HepG2 (cell line): ENCODE measurements around the gene UTP20. TPM values are rescaled to one million over a fixed set of nuclear protein-coding genes. Genes with fewer than 3 reads are reported as not detected.

ENCODE experiments used
- ATAC-seq: fragments of 200-7000 bp; cut with Tn5 transposase; 3 replicates; pipeline ENCODE4 v1.9.1; 2020; ENCODE audit warnings: mild to moderate bottlenecking, moderate library complexity
- BruUV-seq: library from RNA; stranded (reverse); fragments of 400-500 nt; replicated peaks from 2 replicates; lab custom pipeline; 2021; lab: Mats Ljungman, UMichigan
- CTCF ChIA-PET: fragments of 300-600 bp; formaldehyde crosslinking; extraction: SDS; loops from one replicate; lab custom pipeline; 2021; ENCODE audit warnings: low total read pairs, inconsistent platforms, low intra/inter-chr PET ratio; lab: Yijun Ruan, JAX
- POLR2A ChIA-PET: fragments of 350-600 bp; sonication (Branson Sonifier 250); formaldehyde crosslinking; loops from one replicate; lab custom pipeline; 2020; ENCODE audit warnings: antibody characterized with exemption, inconsistent platforms; lab: Yijun Ruan, JAX
- DNase-seq: peaks from one replicate; pipeline ENCODE4 v3.0.0-alpha.2; 2015; ENCODE audit warnings: low spot score
- FAIRE-seq: peaks from 3 replicates; lab custom pipeline; 2011; peaks lifted over from hg19 to GRCh38; lab: Jason Lieb, UNC
- H2AFZ ChIP-seq: one replicate; pipeline ENCODE4 v1.6.1; 2011; ENCODE audit warnings: low read length, inconsistent platforms
- H3K27ac ChIP-seq: fragments of 300-600 bp; 3 replicates; pipeline ENCODE4 v1.8.0; 2011; ENCODE audit warnings: mixed run types, mild to moderate bottlenecking, mixed read lengths, low read length, inconsistent platforms; ENCODE audit not compliant: insufficient read depth; ENCODE audit errors: extremely low read length
- H3K27me3 ChIP-seq, 2 experiments: fragments of 200-600 bp in 1 of 2; 2 replicates in 1 of 2; 3 replicates in 1 of 2; pipeline versions ENCODE4 v1.6.0 to v1.8.0; 2011; ENCODE audit warnings: low read length in 2 of 2, mild to moderate bottlenecking in 2 of 2, moderate library complexity in 2 of 2, inconsistent platforms in 1 of 2; ENCODE audit not compliant: insufficient read depth in 2 of 2, control insufficient read depth in 1 of 2
- H3K36me3 ChIP-seq, 2 experiments: fragments of 200-600 bp in 1 of 2; replicated peaks in 1 of 2; 2 replicates in 1 of 2; 3 replicates in 1 of 2; pipeline versions ENCODE4 v1.5.1 to v1.8.0; 2011; ENCODE audit warnings: low read length in 2 of 2, inconsistent platforms in 1 of 2; ENCODE audit not compliant: insufficient read depth in 2 of 2, control insufficient read depth in 1 of 2
- H3K4me1 ChIP-seq: 2 replicates; pipeline ENCODE4 v1.5.1; 2012; ENCODE audit warnings: low read length, inconsistent platforms; ENCODE audit not compliant: insufficient read depth
- H3K4me2 ChIP-seq: 2 replicates; pipeline ENCODE4 v1.6.0; 2011; ENCODE audit warnings: low read depth, low read length, inconsistent platforms
- H3K4me3 ChIP-seq, 3 experiments: fragments of 200-600 bp in 1 of 3; sonication (generic), shearing (Covaris generic) in 1 of 3; replicated peaks in 1 of 3; 2 replicates each; pipeline ENCODE4 v1.5.1; 2011 to 2016; ENCODE audit warnings: low read length in 3 of 3, inconsistent platforms in 2 of 3, low read depth in 2 of 3, mild to moderate bottlenecking in 2 of 3, control low read depth in 1 of 3, mixed read lengths in 1 of 3; ENCODE audit not compliant: insufficient read depth in 1 of 3
- H3K79me2 ChIP-seq: one replicate; pipeline ENCODE4 v1.6.1; 2011; ENCODE audit warnings: low read length, inconsistent platforms; ENCODE audit not compliant: insufficient read depth
- H3K9ac ChIP-seq: 2 replicates; pipeline ENCODE4 v1.6.0; 2011; ENCODE audit warnings: mild to moderate bottlenecking, low read depth, low read length, inconsistent platforms; ENCODE audit not compliant: insufficient read depth
- H3K9me3 ChIP-seq: 2 replicates; pipeline ENCODE4 v1.5.1; 2012; ENCODE audit warnings: mild to moderate bottlenecking, low read length
- H4K20me1 ChIP-seq: 2 replicates; pipeline ENCODE4 v1.6.0; 2011; ENCODE audit warnings: inconsistent platforms, mild to moderate bottlenecking, low read length, moderate library complexity; ENCODE audit not compliant: insufficient read depth
- ZNF101 ChIP-seq: sonication (generic); formaldehyde crosslinking; IDR thresholded peaks from 2 replicates; pipeline ENCODE4 v1.4.0; 2020; ENCODE audit warnings: mild to moderate bottlenecking, low read depth, missing genetic modification reagents, borderline replicate concordance
- ZNF543 ChIP-seq: sonication (generic); formaldehyde crosslinking; IDR thresholded peaks from 2 replicates; pipeline ENCODE4 v1.4.0; 2020; ENCODE audit warnings: mild to moderate bottlenecking, missing genetic modification reagents
- WGBS: methylation state at CpG from one replicate; pipeline ENCODE4 v1.1.6; 2017; ENCODE audit warnings: low lambda C conversion rate; 5-methylcytosine and 5-hydroxymethylcytosine counted together
- in situ Hi-C: cut with HindIII; loops from 2 replicates; pipeline ENCODE4 v1.10.0; 2017; ENCODE audit warnings: low pct_unique_long_range_greater_than_20kb; ENCODE audit not compliant: extremely low pct_ligation_motif_present
- intact Hi-C: fragments of 100-400 bp; cut with micrococcal nuclease; formaldehyde crosslinking; loops from one replicate; pipeline ENCODE4 v1.10.0; 2022; ENCODE audit not compliant: unreplicated experiment
- polyA plus RNA-seq, 8 experiments: library from polyadenylated mRNA; depleted of rRNA in 3 of 8; stranded (reverse) in 7 of 8; unstranded in 1 of 8; fragments of >200 nt; fragmentation: Illumina TruSeq in 4 of 8; extraction: Trizol in 4 of 8; gene quantifications; 2 replicates each; pipeline versions ENCODE4 v1.2.1 to v1.2.3, GENCODE V29; 2011 to 2016; ENCODE audit warnings: low read depth in 4 of 8, missing spikeins in 1 of 8, mixed read lengths in 1 of 8; ENCODE audit not compliant: insufficient read depth in 1 of 8
- total RNA-seq, 5 experiments: library from RNA; depleted of rRNA; stranded (reverse); fragments of >200 nt; fragmentation: Illumina TruSeq; extraction: Trizol; gene quantifications; 2 replicates each; pipeline ENCODE4 v1.2.3, GENCODE V29; 2016; ENCODE audit warnings: low read depth in 1 of 5
- TF ChIP-seq, protein P1 (sequence below): sonication (generic); formaldehyde crosslinking; IDR thresholded peaks from 2 replicates; pipeline ENCODE4 v1.4.0; 2020; ENCODE audit warnings: missing genetic modification reagents

UTP20 gene
- total and polyA plus RNA-seq, 2 of the 13 experiments (the other 11 are each of a cell fraction or from before 2014, with no cell fraction given): 9.0 to 38.5 TPM

DNA sequence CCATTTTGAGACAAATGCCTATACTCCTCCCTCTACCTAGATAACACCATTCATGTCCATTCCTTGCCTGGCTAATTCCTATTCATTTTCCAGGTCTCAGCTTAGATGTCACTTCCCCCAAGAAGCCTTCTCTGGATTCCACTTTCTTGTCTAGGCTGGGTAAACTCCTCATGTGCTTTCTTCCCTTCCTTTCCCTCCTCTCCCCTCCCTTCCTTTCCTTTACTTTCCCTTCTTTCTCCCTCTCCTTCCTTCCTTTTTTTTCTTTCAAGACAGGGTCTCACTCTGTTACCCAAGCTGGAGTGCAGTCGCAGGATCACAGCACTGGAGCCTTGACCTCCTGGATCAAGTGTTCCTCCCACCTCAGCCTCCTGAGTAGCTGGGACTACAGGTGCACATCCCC lies 3.5 kb upstream of the UTP20 start:
- Histone ChIP-seq H3K27me3 (no peaks in the 10 kb centered on the region; a peak in 1 of 5 replicates), H3K9me3 (no peaks in the 10 kb centered on the region), H3K4me3 (no peak overlapping the region), H3K27ac (no peak overlapping the region), H3K79me2 (peaks cover 15% of the 10 kb centered on the region)
- in situ Hi-C loops: no loop called here
- 0% methylated on average over 1 of the region's 1 CpG for WGBS
- TF ChIP-seq, protein P1, sequence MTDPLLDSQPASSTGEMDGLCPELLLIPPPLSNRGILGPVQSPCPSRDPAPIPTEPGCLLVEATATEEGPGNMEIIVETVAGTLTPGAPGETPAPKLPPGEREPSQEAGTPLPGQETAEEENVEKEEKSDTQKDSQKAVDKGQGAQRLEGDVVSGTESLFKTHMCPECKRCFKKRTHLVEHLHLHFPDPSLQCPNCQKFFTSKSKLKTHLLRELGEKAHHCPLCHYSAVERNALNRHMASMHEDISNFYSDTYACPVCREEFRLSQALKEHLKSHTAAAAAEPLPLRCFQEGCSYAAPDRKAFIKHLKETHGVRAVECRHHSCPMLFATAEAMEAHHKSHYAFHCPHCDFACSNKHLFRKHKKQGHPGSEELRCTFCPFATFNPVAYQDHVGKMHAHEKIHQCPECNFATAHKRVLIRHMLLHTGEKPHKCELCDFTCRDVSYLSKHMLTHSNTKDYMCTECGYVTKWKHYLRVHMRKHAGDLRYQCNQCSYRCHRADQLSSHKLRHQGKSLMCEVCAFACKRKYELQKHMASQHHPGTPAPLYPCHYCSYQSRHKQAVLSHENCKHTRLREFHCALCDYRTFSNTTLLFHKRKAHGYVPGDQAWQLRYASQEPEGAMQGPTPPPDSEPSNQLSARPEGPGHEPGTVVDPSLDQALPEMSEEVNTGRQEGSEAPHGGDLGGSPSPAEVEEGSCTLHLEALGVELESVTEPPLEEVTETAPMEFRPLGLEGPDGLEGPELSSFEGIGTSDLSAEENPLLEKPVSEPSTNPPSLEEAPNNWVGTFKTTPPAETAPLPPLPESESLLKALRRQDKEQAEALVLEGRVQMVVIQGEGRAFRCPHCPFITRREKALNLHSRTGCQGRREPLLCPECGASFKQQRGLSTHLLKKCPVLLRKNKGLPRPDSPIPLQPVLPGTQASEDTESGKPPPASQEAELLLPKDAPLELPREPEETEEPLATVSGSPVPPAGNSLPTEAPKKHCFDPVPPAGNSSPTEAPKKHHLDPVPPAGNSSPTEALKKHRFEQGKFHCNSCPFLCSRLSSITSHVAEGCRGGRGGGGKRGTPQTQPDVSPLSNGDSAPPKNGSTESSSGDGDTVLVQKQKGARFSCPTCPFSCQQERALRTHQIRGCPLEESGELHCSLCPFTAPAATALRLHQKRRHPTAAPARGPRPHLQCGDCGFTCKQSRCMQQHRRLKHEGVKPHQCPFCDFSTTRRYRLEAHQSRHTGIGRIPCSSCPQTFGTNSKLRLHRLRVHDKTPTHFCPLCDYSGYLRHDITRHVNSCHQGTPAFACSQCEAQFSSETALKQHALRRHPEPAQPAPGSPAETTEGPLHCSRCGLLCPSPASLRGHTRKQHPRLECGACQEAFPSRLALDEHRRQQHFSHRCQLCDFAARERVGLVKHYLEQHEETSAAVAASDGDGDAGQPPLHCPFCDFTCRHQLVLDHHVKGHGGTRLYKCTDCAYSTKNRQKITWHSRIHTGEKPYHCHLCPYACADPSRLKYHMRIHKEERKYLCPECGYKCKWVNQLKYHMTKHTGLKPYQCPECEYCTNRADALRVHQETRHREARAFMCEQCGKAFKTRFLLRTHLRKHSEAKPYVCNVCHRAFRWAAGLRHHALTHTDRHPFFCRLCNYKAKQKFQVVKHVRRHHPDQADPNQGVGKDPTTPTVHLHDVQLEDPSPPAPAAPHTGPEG (CRISPR knock-in tag): no peak
- TF ChIP-seq ZNF543 (CRISPR knock-in tag) (no peak), ZNF101 (CRISPR knock-in tag) (no peak)
- TF ChIP-seq, all 625 proteins: peak for 0
- ChIA-PET CTCF (no interaction called here), POLR2A (no interaction called here)
- no peak overlapping the region for H3K4me2 ChIP-seq
- peaks cover 5% of the 10 kb centered on the region; the same call in 1 of the 2 replicates for H3K4me1 ChIP-seq
- no peaks in the 10 kb centered on the region for H3K36me3 ChIP-seq
- H4K20me1 ChIP-seq: no peaks in the 10 kb centered on the region
- H3K9ac ChIP-seq: no peak overlapping the region
- ATAC-seq: no peak
- no peak for FAIRE-seq
- DNase-seq: no peak
- H2AFZ ChIP-seq: no peak overlapping the region
- intact Hi-C loops: no loop called here
- BruUV-seq: no TSS peak
